Common myeloid progenitor, CD34-positive (primary cell): ENCODE data around the gene VDAC1.

Experiments used
- CTCF ChIA-PET: fragments of 350-600 bp; sonication (Branson Sonifier 250); formaldehyde crosslinking; loops from one replicate; lab custom pipeline; 2021; ENCODE audit warnings: antibody characterized with exemption; lab: Charles Lee
- POLR2A ChIA-PET: fragments of 350-600 bp; sonication (Branson Sonifier 250); formaldehyde crosslinking; loops from one replicate; lab custom pipeline; 2021; ENCODE audit warnings: antibody characterized with exemption; lab: Charles Lee
- DNase-seq, 3 donors: peaks; one replicate each; pipeline versions ENCODE4 v3.0.0 to v3.0.0-alpha.2; 2013
- H3K27ac ChIP-seq, 2 experiments: 1 replicate in 1 of 2; 2 replicates in 1 of 2; pipeline ENCODE4 v1.7.0; 2013; ENCODE audit warnings: inconsistent platforms in 2 of 2, low read length in 2 of 2, mild to moderate bottlenecking in 2 of 2, low read depth in 1 of 2, moderate library complexity in 1 of 2; ENCODE audit not compliant: severe bottlenecking in 2 of 2, insufficient read depth in 1 of 2, poor library complexity in 1 of 2
- H3K27me3 ChIP-seq, 5 experiments: replicated peaks in 2 of 5; 1 replicate in 3 of 5; 2 replicates in 2 of 5; pipeline versions ENCODE4 v1.6.1 to v1.7.0; 2013; ENCODE audit warnings: low read length in 4 of 5, mild to moderate bottlenecking in 2 of 5, moderate library complexity in 2 of 5, inconsistent platforms in 1 of 5; ENCODE audit not compliant: insufficient read depth in 5 of 5, control insufficient read depth in 4 of 5
- H3K36me3 ChIP-seq, 4 experiments: 1 replicate in 2 of 4; 2 replicates in 2 of 4; pipeline versions ENCODE4 v1.6.1 to v1.7.0; 2013; ENCODE audit warnings: low read length in 3 of 4, control low read depth in 1 of 4, mild to moderate bottlenecking in 1 of 4; ENCODE audit not compliant: control insufficient read depth in 4 of 4, insufficient read depth in 4 of 4
- H3K4me1 ChIP-seq, 4 experiments: 1 replicate in 3 of 4; 2 replicates in 1 of 4; pipeline versions ENCODE4 v1.6.1 to v1.7.1; 2013; ENCODE audit warnings: low read length in 3 of 4, mild to moderate bottlenecking in 3 of 4, control low read depth in 1 of 4, inconsistent platforms in 1 of 4, moderate library complexity in 1 of 4; ENCODE audit not compliant: control insufficient read depth in 4 of 4, insufficient read depth in 4 of 4; ENCODE audit errors: control extremely low read depth in 1 of 4
- H3K4me3 ChIP-seq, 7 experiments: 1 replicate in 4 of 7; 2 replicates in 3 of 7; pipeline versions ENCODE4 v1.5.1 to v1.7.0; 2013; ENCODE audit warnings: mild to moderate bottlenecking in 7 of 7, low read length in 6 of 7, moderate library complexity in 6 of 7, inconsistent platforms in 2 of 7, low read depth in 2 of 7, control low read depth in 1 of 7; ENCODE audit not compliant: insufficient read depth in 4 of 7, control insufficient read depth in 1 of 7; ENCODE audit errors: extremely low read depth in 1 of 7
- H3K9me3 ChIP-seq, 5 experiments: 1 replicate in 4 of 5; 2 replicates in 1 of 5; pipeline versions ENCODE4 v1.6.1 to v1.7.1; 2013; ENCODE audit warnings: low read length in 4 of 5, mild to moderate bottlenecking in 2 of 5, inconsistent platforms in 1 of 5, low read depth in 1 of 5, moderate library complexity in 1 of 5; ENCODE audit not compliant: control insufficient read depth in 4 of 5, insufficient read depth in 2 of 5; ENCODE audit errors: control extremely low read depth in 1 of 5
- WGBS: methylation state at CpG from one replicate; pipeline ENCODE4 v1.1.5; 2013; ENCODE audit not compliant: insufficient coverage; 5-methylcytosine and 5-hydroxymethylcytosine counted together

The VDAC1 gene

GRCh38 chr5:133995883-133996563 lies 8.8 kb downstream of the VDAC1 start:
- Histone ChIP-seq H3K4me1 (peaks cover 0 to 8% (median 6%) of the 10 kb centered on the region in 4 experiments), H3K27ac (no peak overlapping the region), H3K9me3 (no peaks in the 10 kb centered on the region), H3K36me3 (peaks cover 2 to 41% (median 7%) of the 10 kb centered on the region in 4 experiments), H3K27me3 (no peaks in the 10 kb centered on the region), H3K4me3 (no peak overlapping the region)
- no peak for DNase-seq
- CTCF ChIA-PET = interaction anchor here (1.1 to 11.2 kb wide), 7 partner anchors 8 to 575 kb away, joined by 3 to 172 read pairs (median 8); partner anchors contain the start of gene VDAC1
- WGBS = 87% methylated on average over 6 of the region's 7 CpGs
- POLR2A ChIA-PET = interaction anchor here (1.0 kb wide), 1 partner anchor 8 kb away, joined by 3 read pairs; no protein-coding TSS in a partner anchor

GRCh38 chr5:133995341-133995740 lies 9.4 kb downstream of the VDAC1 start:
- DNase-seq = peak in 2 of 3 donors; percentile 28 to 42
- Histone ChIP-seq H3K27ac (peak overlapping the region in 1 of 2 experiments; percentile 38), H3K4me3 (no peak overlapping the region), H3K4me1 (peaks cover 0 to 8% (median 6%) of the 10 kb centered on the region in 4 experiments), H3K9me3 (no peaks in the 10 kb centered on the region), H3K27me3 (no peaks in the 10 kb centered on the region), H3K36me3 (peaks cover 7 to 42% (median 11%) of the 10 kb centered on the region in 4 experiments)
- WGBS = 70% methylated on average over 3 of the region's 8 CpGs
- ChIA-PET CTCF (interaction anchor here (1.3 to 11.2 kb wide), 5 partner anchors 9 to 145 kb away, joined by 3 to 172 read pairs (median 15); partner anchors contain the start of gene VDAC1), POLR2A (interaction anchor here (1.0 to 1.5 kb wide), 2 partner anchors 9 to 17 kb away, joined by 3 to 4 read pairs; no protein-coding TSS in a partner anchor)

DNA sequence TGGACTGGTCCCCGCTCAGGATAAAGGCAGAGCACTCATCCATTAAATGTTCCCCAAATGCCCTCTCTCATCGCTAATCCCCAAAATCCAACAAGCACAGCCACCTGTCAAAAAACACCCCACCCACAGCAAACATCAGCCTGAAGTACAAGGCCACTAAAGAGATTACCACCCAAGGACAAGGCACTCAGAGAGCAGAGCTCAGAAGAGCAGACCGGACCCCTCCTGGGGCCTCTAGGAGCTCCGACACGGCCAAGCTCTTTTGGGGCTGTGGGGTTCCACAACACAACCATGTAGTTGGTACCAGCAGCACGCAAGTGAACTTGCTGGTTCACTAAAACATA lies 9.8 kb downstream of the VDAC1 start:
- ChIA-PET POLR2A (interaction anchor here (1.5 kb wide), 1 partner anchor 17 kb away, joined by 4 read pairs; no protein-coding TSS in a partner anchor), CTCF (interaction anchor here (1.9 to 11.2 kb wide), 4 partner anchors 9 to 25 kb away, joined by 8 to 172 read pairs (median 17); partner anchors contain the start of gene VDAC1)
- WGBS = 99% methylated on average over 6 of the region's 6 CpGs
- H3K4me3 ChIP-seq = no peak overlapping the region
- peaks cover 10 to 42% (median 13%) of the 10 kb centered on the region in 4 experiments for H3K36me3 ChIP-seq
- no peaks in the 10 kb centered on the region for H3K27me3 ChIP-seq
- peaks cover 0 to 8% (median 4%) of the 10 kb centered on the region in 4 experiments for H3K4me1 ChIP-seq
- peak overlapping the region in 1 of 2 experiments; percentile 38 for H3K27ac ChIP-seq
- DNase-seq = no peak
- no peaks in the 10 kb centered on the region for H3K9me3 ChIP-seq

GRCh38 chr5:133994297-133994989 lies 10.3 kb downstream of the VDAC1 start:
- WGBS = 100% methylated on average over 8 of the region's 9 CpGs
- CTCF ChIA-PET = interaction anchor here (2.2 to 11.2 kb wide), 3 partner anchors 10 to 32 kb away, joined by 5 to 172 read pairs (median 19); partner anchors contain the start of gene VDAC1
- Histone ChIP-seq H3K4me3 (no peak overlapping the region), H3K9me3 (no peaks in the 10 kb centered on the region), H3K4me1 (peaks cover 0 to 8% (median 3%) of the 10 kb centered on the region in 4 experiments), H3K27me3 (no peaks in the 10 kb centered on the region), H3K27ac (no peak overlapping the region), H3K36me3 (peaks cover 11 to 40% (median 13%) of the 10 kb centered on the region in 4 experiments)
- POLR2A ChIA-PET = interaction anchor here (1.5 kb wide), 1 partner anchor 17 kb away, joined by 4 read pairs; no protein-coding TSS in a partner anchor
- no peak for DNase-seq

GRCh38 chr5:133993185-133993936 lies 11.4 kb downstream of the VDAC1 start:
- no peak overlapping the region for H3K4me3 ChIP-seq
- DNase-seq = no peak
- H3K27ac ChIP-seq = no peak overlapping the region
- no peaks in the 10 kb centered on the region for H3K27me3 ChIP-seq
- peaks cover 0 to 8% (median 3%) of the 10 kb centered on the region in 4 experiments for H3K4me1 ChIP-seq
- ChIA-PET POLR2A (interaction anchor here (1.0 to 1.1 kb wide), 2 partner anchors 10 to 13 kb away, joined by 3 to 5 read pairs; no protein-coding TSS in a partner anchor), CTCF (interaction anchor here (0.8 to 11.2 kb wide), 8 partner anchors 11 to 124 kb away, joined by 3 to 172 read pairs (median 4); partner anchors contain the start of gene VDAC1)
- no peaks in the 10 kb centered on the region for H3K9me3 ChIP-seq
- 100% methylated on average over 1 of the region's 2 CpGs for WGBS
- H3K36me3 ChIP-seq = peaks cover 9 to 40% (median 18%) of the 10 kb centered on the region in 4 experiments

- peaks cover 0 to 8% (median 3%) of the 10 kb centered on the region in 4 experiments for H3K4me1 ChIP-seq
- DNase-seq = no peak
- H3K36me3 ChIP-seq = peaks cover 9 to 44% (median 22%) of the 10 kb centered on the region in 4 experiments
- no peak overlapping the region for H3K27ac ChIP-seq
- H3K4me3 ChIP-seq = no peak overlapping the region
- ChIA-PET POLR2A (interaction anchor here (1.1 kb wide), 1 partner anchor 11 kb away, joined by 5 read pairs; no protein-coding TSS in a partner anchor), CTCF (interaction anchor here (0.8 to 11.2 kb wide), 8 partner anchors 10 to 124 kb away, joined by 3 to 172 read pairs (median 4); partner anchors contain the start of gene VDAC1)
- WGBS = 82% methylated on average over 6 of the region's 8 CpGs
- H3K9me3 ChIP-seq = no peaks in the 10 kb centered on the region
- no peaks in the 10 kb centered on the region for H3K27me3 ChIP-seq
Measured at GRCh38 chr5:133992429-133993155, 12.2 kb downstream of the VDAC1 start.
